Neutrophil (primary cell): ENCODE data around the gene BNIPL.

Source experiments
- H3K27ac ChIP-seq: fragments of 200-600 bp; sonication (generic); 2 replicates; pipeline ENCODE4 v1.5.1; 2016; ENCODE audit warnings: mild to moderate bottlenecking, moderate library complexity
- H3K27me3 ChIP-seq: fragments of 200-600 bp; sonication (generic); 2 replicates; pipeline ENCODE4 v1.6.0; 2016; ENCODE audit warnings: mild to moderate bottlenecking
- H3K36me3 ChIP-seq: fragments of 200-600 bp; sonication (generic); 2 replicates; pipeline ENCODE4 v1.5.1; 2017
- H3K4me1 ChIP-seq, 2 experiments: fragments of 200-600 bp in 1 of 2; sonication (generic) in 1 of 2; 1 replicate in 1 of 2; 2 replicates in 1 of 2; pipeline versions ENCODE4 v1.5.1 to v1.6.1; 2013 to 2016; ENCODE audit warnings: low read depth in 1 of 2, low read length in 1 of 2, mild to moderate bottlenecking in 1 of 2, moderate library complexity in 1 of 2; ENCODE audit not compliant: control insufficient read depth in 1 of 2, insufficient read depth in 1 of 2
- H3K4me3 ChIP-seq, 2 experiments: fragments of 200-600 bp in 1 of 2; sonication (generic) in 1 of 2; 1 replicate in 1 of 2; 2 replicates in 1 of 2; pipeline ENCODE4 v1.5.1; 2013 to 2016; ENCODE audit warnings: low read depth in 1 of 2, low read length in 1 of 2, mild to moderate bottlenecking in 1 of 2, moderate library complexity in 1 of 2
- H3K9me3 ChIP-seq: fragments of 200-600 bp; sonication (generic); 2 replicates; pipeline ENCODE4 v1.5.1; 2016
- TF ChIP-seq, protein P1 (sequence below): fragments of 200-600 bp; sonication (generic); IDR thresholded peaks from 2 replicates; pipeline ENCODE4 v1.5.1; 2016; ENCODE audit warnings: antibody characterized with exemption

Gene BNIPL

DNA sequence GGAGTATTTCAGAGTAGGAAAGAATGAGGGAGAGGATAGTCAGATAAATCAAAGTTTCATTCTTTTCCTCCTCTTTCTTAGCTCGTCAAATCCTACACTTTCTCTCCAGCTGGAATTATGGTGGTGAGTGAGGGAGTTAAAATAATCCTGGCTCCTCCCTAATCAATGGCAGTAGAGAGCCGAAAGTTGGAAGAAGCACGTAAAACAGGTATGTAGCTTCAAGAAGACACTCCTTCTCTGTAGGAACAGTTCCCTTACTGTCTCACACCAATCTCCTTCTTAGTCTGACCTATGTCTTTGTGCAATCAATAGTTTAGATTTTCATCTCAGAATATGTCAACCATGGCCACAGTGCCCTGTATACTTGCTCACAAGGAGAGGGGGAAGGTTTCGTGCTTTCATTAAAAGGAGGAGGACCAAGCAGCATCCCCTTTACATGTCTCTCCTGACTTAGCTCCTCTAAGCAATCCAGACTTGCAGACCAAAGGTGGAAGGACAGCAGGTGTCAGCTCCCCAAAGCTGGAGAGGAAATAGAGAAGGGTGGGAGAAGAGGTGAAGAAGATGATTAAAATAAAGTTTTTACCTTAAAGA lies 30.6 kb upstream of the BNIPL start:
- Histone ChIP-seq H3K27ac (peak overlapping the region; percentile 96), H3K4me1 (peaks cover 66 to 81% of the 10 kb centered on the region in 2 experiments)

DNA sequence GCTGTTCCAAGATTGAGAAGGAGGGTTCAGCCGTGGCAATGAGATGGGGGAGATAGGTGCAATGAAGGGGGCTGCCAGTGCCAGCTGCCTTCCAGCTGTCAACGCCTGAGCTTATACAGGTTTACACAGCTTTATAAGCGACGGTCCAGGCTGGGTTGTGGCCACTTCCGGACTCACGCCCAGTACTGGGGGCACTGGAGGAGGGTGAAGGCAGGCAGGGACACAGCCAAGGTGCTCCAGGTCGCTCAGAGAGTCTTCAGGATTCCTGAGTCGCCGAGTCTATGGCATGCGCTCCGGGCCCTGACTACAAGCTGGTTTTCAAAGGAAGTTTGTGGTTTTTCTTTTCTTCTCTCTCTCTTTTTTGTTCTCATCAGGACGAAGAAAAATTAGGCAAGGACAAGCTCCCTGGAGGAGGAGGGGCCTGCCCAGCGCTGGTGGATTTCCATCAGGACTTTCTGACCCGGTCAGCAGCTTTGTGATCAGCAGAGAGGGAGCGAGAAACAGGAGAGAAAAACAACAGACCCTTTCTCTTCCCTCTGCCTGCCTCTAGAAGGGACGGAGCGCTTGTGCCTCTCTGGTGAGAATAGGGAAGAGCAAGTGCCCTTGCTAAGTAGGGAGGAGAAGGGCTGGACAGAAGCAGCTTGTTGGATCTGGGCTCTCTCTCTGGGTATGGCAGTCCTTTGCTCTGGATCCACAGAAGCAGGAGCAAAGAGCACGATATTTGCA lies 29.9 kb upstream of the BNIPL start, which contains the start of gene MINDY1:
MINDY1 (minus strand) TSS at position 576 of the 726 bp plus-strand sequence. CDS start 4,285 bp downstream, outside the sequence.
- H3K4me1 ChIP-seq = peaks cover 59 to 75% of the 10 kb centered on the region in 2 experiments
- peak within 1 kb of the TSS; percentile 90 to 99 for H3K4me3 ChIP-seq
- H3K27me3 ChIP-seq = no peaks in the 10 kb centered on the region
- H3K27ac ChIP-seq = peak within 1 kb of the TSS; percentile 96
- H3K36me3 ChIP-seq = peaks cover 1% of the 10 kb centered on the region
- TF ChIP-seq, protein P1, sequence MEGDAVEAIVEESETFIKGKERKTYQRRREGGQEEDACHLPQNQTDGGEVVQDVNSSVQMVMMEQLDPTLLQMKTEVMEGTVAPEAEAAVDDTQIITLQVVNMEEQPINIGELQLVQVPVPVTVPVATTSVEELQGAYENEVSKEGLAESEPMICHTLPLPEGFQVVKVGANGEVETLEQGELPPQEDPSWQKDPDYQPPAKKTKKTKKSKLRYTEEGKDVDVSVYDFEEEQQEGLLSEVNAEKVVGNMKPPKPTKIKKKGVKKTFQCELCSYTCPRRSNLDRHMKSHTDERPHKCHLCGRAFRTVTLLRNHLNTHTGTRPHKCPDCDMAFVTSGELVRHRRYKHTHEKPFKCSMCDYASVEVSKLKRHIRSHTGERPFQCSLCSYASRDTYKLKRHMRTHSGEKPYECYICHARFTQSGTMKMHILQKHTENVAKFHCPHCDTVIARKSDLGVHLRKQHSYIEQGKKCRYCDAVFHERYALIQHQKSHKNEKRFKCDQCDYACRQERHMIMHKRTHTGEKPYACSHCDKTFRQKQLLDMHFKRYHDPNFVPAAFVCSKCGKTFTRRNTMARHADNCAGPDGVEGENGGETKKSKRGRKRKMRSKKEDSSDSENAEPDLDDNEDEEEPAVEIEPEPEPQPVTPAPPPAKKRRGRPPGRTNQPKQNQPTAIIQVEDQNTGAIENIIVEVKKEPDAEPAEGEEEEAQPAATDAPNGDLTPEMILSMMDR = peak; percentile 73
- no peaks in the 10 kb centered on the region for H3K9me3 ChIP-seq

More for the DNA sequence above, 30.6 kb upstream of the BNIPL start:
- Histone ChIP-seq H3K4me3 (peak overlapping the region; percentile 90 to 99), H3K9me3 (no peaks in the 10 kb centered on the region), H3K36me3 (peaks cover 8% of the 10 kb centered on the region), H3K27me3 (no peaks in the 10 kb centered on the region)
- TF ChIP-seq, protein P1 = no peak

DNA sequence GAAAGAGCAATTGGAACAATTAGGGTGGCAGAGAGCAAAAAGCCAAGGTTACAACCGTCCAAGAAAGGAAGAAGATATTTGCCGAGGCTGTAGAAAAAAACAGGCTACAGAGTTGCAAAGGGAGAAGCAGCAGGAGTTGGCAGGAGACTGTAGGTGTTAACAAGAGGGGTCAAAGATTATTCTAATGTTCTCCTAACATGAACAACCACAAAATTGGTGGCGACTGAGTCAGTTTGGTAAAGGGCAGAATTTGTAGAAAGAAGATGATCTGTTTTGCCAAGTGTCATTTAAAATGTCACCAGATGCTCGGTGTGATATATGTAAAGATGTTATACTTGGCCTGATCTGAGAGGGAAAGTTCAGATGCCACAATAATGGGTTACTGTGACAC lies 28.5 kb upstream of the BNIPL start:
- H3K4me3 ChIP-seq = peak overlapping the region; percentile 90 to 99
- peak overlapping the region; percentile 96 for H3K27ac ChIP-seq
- TF ChIP-seq, protein P1 = no peak
- peaks cover 1% of the 10 kb centered on the region for H3K36me3 ChIP-seq
- no peaks in the 10 kb centered on the region for H3K27me3 ChIP-seq
- H3K4me1 ChIP-seq = peaks cover 46 to 61% of the 10 kb centered on the region in 2 experiments
- H3K9me3 ChIP-seq = no peaks in the 10 kb centered on the region

DNA sequence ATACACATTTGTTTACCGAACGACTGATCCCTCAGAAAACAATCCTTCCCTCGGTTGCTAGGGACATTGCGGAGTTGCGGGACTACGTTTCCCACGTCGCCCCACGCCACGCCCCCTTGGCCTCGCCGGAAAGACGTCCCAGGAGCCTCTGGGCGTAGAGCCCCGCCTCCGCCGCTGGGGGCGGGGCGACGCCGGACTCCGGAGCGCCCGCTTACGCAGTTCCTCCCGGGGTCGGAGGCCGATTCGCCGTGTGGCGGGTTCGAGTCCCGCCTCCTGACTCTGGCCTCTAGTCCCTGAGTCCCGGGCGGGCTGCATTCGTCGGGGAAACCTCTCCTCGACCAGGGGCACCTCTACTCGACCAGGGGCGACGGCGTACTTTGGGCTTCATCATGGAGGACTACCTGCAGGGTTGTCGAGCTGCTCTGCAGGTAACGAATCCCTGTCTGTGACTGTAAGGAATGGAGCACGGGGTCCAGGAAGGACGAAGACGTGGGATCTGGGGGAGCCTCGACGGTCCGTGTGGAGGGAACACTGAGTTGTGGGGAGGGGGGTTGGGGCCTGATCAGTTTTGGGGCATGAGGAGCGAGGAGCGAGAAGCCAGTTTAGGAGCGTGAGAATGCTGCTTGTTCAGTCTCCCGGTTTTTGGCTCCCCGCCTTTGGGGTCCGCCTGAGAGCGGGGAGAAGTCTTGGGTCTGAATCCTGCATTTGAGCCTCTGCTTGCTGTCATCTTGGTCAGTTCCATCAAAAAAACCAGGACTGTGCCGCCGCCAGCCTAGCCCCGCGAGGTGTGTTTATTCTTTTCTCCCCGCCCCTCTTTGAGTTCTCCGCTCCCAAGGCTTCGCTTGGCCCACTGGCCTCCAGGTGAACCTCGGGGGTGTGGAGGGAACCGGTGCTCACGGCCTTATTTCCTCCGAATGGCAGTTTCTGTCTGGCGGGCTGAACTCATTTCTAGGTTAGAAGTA lies 27.9 kb upstream of the BNIPL start, which contains the start of gene PRUNE1:
PRUNE1 (plus strand) TSS at position 206 of the 962 bp plus-strand sequence; CDS start at position 390, 184 bp downstream.
- peaks cover 40 to 54% of the 10 kb centered on the region in 2 experiments for H3K4me1 ChIP-seq
- peaks cover 4% of the 10 kb centered on the region for H3K36me3 ChIP-seq
- peak within 1 kb of the TSS; percentile 90 to 99 for H3K4me3 ChIP-seq
- peak within 1 kb of the TSS; percentile 96 for H3K27ac ChIP-seq
- TF ChIP-seq, protein P1 = peak; percentile 54
- H3K27me3 ChIP-seq = no peaks in the 10 kb centered on the region
- no peaks in the 10 kb centered on the region for H3K9me3 ChIP-seq

DNA sequence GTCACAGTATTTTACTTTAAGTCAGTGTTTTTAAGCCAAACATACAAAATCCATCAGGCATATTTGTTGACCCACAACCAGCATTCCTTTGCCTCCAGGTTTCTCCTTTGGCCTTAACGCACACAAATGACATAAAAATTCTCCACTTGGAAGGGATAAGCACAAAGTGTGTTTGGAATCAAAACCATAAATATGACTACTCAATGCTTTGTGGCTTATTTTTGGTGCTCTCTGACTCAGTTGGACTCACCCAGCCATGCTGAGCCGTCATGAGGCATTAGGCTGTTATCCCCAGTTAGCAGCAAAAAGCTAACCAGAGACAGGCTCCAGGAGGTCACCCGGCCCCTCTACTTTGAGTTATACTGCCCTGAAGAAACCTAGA lies 27.2 kb upstream of the BNIPL start:
- H3K27ac ChIP-seq = peak overlapping the region; percentile 96

More for the DNA sequence above, 27.2 kb upstream of the BNIPL start:
- Histone ChIP-seq H3K4me1 (peaks cover 33 to 48% of the 10 kb centered on the region in 2 experiments), H3K9me3 (no peaks in the 10 kb centered on the region), H3K4me3 (peak overlapping the region; percentile 90 to 99), H3K27me3 (no peaks in the 10 kb centered on the region), H3K36me3 (peaks cover 4% of the 10 kb centered on the region)
- TF ChIP-seq, protein P1 = no peak
